Measurements from ENCODE around the gene PLEKHA7.
A peak's percentile ranks its signal among the peaks of the same experiment; 100 is the strongest.

PLEKHA7 gene

DNA sequence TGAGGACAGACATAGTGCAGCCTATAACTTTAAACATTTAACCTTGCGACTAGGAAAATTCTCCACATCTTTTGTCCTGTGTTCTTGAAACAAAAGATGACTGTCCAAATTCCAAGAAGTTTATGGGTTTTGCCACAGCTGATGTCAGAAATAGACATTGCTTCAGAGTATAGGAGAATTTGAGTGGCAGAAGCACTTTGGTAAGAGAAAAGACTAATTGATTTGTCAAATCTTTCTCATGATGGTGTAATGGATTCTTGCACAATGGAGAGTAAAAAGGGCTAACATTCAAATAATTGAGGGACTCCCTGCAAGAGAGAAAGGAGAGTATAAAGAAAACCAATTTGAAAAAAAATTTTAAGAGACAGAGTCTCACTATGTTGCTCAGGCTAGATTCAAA, 250.5 kb downstream of the PLEKHA7 start:
- Histone ChIP-seq H2AFZ (ENCODE audit: low read depth, low read length) (no peak overlapping the region), H3K4me1 (ENCODE audit: insufficient read depth, low read length) (no peaks in the 10 kb centered on the region), H3K36me3 (ENCODE audit: insufficient read depth, low read length) (no peaks in the 10 kb centered on the region), H3K9me3 (ENCODE audit: low read length) (no peaks in the 10 kb centered on the region), H3K27me3 (ENCODE audit: insufficient read depth, low read length) (no peaks in the 10 kb centered on the region), H3K4me3 (ENCODE audit: low read length) (no peak overlapping the region)

DNA sequence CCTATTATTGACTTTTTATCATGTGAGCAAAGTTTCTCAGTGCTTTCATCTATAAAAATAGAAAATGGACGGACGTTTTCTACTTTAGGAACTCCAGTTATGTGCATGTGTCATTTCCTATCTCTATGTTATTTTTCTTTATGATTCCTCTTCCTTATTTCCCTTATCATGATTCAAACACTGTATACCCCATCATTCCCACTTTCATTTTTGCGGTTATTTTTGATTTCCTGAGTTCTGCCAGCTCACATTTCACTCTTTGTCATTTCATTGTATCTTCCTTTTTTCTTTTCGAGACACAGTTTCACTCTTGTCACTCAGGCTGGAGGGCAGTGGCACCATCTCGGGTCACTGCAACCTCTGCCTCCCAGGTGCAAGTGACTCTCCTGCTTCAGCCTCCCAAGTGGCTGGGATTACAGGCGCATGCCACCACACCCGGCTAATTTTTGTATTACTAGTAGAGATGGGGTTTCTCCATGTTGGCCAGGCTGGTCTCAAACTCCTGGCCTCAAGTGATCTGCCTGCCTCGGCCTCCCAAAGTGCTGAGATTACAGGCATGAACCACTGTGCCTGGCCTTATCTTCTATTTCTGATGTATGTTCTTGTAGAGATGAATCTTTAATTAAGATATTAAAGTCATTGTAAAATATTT, 254.2 kb downstream of the PLEKHA7 start:
- Histone ChIP-seq H3K27me3 (ENCODE audit: insufficient read depth, low read length) (no peaks in the 10 kb centered on the region), H3K4me1 (ENCODE audit: insufficient read depth, low read length) (no peaks in the 10 kb centered on the region), H3K4me3 (ENCODE audit: low read length) (no peak overlapping the region), H2AFZ (ENCODE audit: low read depth, low read length) (no peak overlapping the region), H3K36me3 (ENCODE audit: insufficient read depth, low read length) (peaks cover 20% of the 10 kb centered on the region), H3K9me3 (ENCODE audit: low read length) (no peaks in the 10 kb centered on the region)

DNA sequence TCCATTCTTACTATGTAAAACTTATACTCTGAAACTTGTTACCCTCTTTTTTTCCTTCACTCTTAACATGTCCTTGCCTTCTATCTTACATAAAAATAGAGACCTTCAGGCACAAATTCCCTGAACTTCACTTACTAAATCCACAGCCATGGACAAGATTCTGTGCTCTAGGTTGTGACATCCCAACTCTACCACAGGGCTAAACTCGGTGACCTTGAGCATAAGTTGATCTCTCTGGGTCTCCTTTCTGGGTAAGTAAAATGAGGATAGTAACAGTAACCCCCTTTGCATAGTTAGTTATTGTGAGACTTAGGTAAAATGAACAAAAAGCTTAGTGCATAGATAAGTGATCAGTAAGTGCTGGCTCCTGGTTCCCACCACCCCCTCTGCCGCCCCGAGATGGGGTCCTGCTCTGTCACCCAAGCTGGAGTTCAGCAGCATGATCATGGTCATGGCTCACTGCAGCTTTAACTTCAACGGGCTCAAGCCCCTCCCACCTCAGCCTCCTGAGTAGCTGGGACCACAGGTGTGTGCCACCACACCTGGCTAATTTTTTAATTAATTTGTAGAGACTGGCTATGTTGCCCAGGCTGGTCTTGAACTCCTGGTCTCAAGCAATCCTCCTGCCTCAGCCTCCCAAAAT, 255.7 kb downstream of the PLEKHA7 start:
- Histone ChIP-seq H3K36me3 (ENCODE audit: insufficient read depth, low read length) (peaks cover 33% of the 10 kb centered on the region), H2AFZ (ENCODE audit: low read depth, low read length) (no peak overlapping the region), H3K27me3 (ENCODE audit: insufficient read depth, low read length) (no peaks in the 10 kb centered on the region), H3K4me3 (ENCODE audit: low read length) (no peak overlapping the region), H3K4me1 (ENCODE audit: insufficient read depth, low read length) (no peaks in the 10 kb centered on the region), H3K9me3 (ENCODE audit: low read length) (no peaks in the 10 kb centered on the region)

- Histone ChIP-seq H3K4me1 (ENCODE audit: insufficient read depth, low read length) (no peaks in the 10 kb centered on the region), H3K27me3 (ENCODE audit: insufficient read depth, low read length) (no peaks in the 10 kb centered on the region), H3K9me3 (ENCODE audit: low read length) (peaks cover 2% of the 10 kb centered on the region), H2AFZ (ENCODE audit: low read depth, low read length) (no peak overlapping the region), H3K4me3 (ENCODE audit: low read length) (no peak overlapping the region), H3K36me3 (ENCODE audit: insufficient read depth, low read length) (peaks cover 94% of the 10 kb centered on the region)
These were observed 263.8 kb downstream of the PLEKHA7 start for GRCh38 chr11:16750417-16750816.

DNA sequence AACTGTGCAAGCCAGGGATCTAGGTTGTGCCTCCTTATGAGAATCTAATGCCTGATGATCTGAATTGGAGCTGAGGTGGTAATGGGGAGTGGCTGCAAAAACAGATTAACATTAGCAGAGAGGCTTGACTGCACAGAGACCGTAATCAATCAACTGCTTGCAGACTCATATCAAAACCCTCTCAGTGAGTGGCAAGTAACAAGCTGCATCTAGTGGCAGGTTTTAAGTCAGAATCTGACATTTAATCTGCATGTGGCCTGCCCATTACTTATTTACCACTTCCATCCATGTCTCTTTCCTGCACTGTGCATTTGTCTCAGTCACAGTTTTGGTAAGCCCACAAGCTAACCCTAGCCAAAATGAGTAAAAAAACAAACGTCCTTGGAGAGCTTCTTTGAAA, 264.5 kb downstream of the PLEKHA7 start:
- peaks cover 98% of the 10 kb centered on the region for H3K36me3 ChIP-seq (ENCODE audit: insufficient read depth, low read length)
- H3K4me1 ChIP-seq (ENCODE audit: insufficient read depth, low read length): no peaks in the 10 kb centered on the region
- H2AFZ ChIP-seq (ENCODE audit: low read depth, low read length): no peak overlapping the region
- no peaks in the 10 kb centered on the region for H3K27me3 ChIP-seq (ENCODE audit: insufficient read depth, low read length)
- H3K4me3 ChIP-seq (ENCODE audit: low read length): no peak overlapping the region
- peaks cover 2% of the 10 kb centered on the region for H3K9me3 ChIP-seq (ENCODE audit: low read length)

DNA sequence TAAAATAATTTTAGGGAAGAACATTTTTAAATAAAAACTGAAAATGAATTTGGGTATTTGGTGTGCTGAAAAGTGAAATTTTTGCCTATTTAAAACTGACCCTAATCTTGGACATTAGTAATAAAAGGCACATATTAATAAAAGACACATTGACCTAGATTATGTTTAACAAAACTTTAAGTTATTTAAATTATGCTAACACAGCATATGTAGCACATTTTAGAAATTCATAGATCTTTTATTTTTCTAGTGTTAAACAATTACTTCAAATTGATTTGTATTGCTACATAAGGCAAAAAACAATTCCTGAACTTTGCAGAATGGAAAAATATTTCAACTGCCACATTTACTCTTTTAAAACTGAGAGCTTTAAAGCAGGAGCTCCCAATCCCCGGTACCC, 265.1 kb downstream of the PLEKHA7 start:
- Histone ChIP-seq H3K27me3 (ENCODE audit: insufficient read depth, low read length) (no peaks in the 10 kb centered on the region), H2AFZ (ENCODE audit: low read depth, low read length) (no peak overlapping the region), H3K4me3 (ENCODE audit: low read length) (no peak overlapping the region), H3K36me3 (ENCODE audit: insufficient read depth, low read length) (peaks cover 98% of the 10 kb centered on the region), H3K9me3 (ENCODE audit: low read length) (peaks cover 2% of the 10 kb centered on the region), H3K4me1 (ENCODE audit: insufficient read depth, low read length) (no peaks in the 10 kb centered on the region)

DNA sequence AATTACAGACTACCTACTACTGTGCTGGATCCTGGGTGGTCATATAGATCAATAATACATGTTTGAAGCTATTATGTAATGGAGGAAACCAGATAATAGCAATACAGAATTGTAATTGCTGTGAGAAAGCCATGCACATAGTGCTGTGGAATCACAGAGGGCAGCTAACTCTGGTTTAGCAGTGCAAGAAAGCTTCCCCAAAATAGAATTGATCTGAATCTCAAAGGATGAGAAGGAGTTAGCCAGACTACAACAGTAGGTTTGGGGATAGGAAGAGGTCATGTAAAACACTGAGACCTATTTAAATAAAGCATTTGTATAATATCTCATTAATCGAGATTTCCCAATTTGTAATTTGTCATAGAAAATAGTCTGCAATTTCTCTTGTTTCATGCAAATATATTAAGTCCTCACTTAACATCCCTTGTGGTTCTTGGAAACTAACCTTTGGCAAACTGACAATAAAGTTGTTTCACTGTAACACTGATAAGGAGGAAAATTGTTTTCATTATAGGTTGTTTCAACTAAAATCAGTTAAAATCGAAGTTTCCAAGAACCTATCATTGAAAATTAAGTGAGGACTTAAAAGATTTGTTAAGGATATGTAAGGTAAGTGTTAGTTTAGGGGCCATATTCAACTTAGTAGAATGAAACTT, 268.1 kb downstream of the PLEKHA7 start:
- H3K36me3 ChIP-seq (ENCODE audit: insufficient read depth, low read length): peaks cover 84% of the 10 kb centered on the region

DNA sequence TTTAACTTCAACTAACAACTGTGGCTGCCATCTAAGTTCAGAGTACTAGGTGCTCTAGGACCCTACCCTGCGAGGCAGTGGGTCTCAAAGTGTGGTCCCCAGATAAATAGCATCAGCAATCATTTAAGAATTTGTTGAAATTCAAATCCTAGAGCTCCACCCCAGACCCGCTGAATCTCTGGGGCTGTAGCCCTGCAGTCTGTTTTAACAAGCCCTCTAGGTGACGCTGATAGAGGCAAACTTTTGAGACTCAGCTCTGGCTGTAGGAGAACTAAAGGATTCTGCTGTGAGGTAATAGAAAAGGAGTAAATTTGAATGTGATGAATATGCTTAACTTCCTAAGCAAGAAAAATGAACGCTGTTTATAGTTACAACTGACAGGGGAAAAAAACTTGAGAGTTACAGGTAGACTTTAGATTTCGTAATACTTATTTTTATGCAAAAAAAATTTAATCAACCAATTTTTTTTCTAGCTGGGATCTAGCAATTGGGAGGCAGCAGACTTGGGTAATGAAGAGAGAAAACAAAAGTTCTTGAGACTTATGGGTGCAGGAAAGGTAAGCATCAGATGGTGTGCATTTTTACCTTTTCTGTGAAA, 270.0 kb downstream of the PLEKHA7 start:
- Histone ChIP-seq H3K27me3 (ENCODE audit: insufficient read depth, low read length) (no peaks in the 10 kb centered on the region), H3K36me3 (ENCODE audit: insufficient read depth, low read length) (peaks cover 69% of the 10 kb centered on the region), H2AFZ (ENCODE audit: low read depth, low read length) (no peak overlapping the region), H3K9me3 (ENCODE audit: low read length) (peaks cover 9% of the 10 kb centered on the region), H3K4me3 (ENCODE audit: low read length) (no peak overlapping the region), H3K4me1 (ENCODE audit: insufficient read depth, low read length) (peaks cover 12% of the 10 kb centered on the region)

More for the DNA sequence above, 268.1 kb downstream of the PLEKHA7 start:
- Histone ChIP-seq H3K4me3 (ENCODE audit: low read length) (no peak overlapping the region), H3K27me3 (ENCODE audit: insufficient read depth, low read length) (no peaks in the 10 kb centered on the region), H3K9me3 (ENCODE audit: low read length) (peaks cover 6% of the 10 kb centered on the region), H2AFZ (ENCODE audit: low read depth, low read length) (no peak overlapping the region), H3K4me1 (ENCODE audit: insufficient read depth, low read length) (no peaks in the 10 kb centered on the region)

- no peak overlapping the region for H2AFZ ChIP-seq (ENCODE audit: low read depth, low read length)
- H3K4me3 ChIP-seq (ENCODE audit: low read length): no peak overlapping the region
- peaks cover 62% of the 10 kb centered on the region for H3K36me3 ChIP-seq (ENCODE audit: insufficient read depth, low read length)
- peaks cover 12% of the 10 kb centered on the region for H3K4me1 ChIP-seq (ENCODE audit: insufficient read depth, low read length)
- peaks cover 9% of the 10 kb centered on the region for H3K9me3 ChIP-seq (ENCODE audit: low read length)
- no peaks in the 10 kb centered on the region for H3K27me3 ChIP-seq (ENCODE audit: insufficient read depth, low read length)
These were observed 270.7 kb downstream of the PLEKHA7 start for GRCh38 chr11:16743478-16743877.

DNA sequence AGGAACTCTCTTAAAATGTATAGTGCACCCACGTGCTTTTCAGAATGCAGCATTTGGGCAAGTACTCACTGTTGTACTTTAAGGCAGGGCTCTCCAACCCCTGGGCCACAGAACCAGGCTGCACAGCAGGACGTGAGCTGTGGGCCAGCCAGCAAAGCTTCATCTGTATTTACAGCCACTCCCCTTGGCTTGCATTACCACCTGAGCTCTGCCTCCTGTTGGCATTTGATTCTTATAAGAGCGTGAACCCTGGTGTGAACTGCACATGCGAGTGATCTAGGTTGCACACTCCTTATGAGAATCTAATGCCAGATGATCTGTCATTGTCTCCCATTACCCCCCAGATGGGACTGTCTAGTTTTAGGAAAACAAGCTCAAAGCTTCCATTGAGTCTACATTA, 272.7 kb downstream of the PLEKHA7 start:
- Histone ChIP-seq H3K9me3 (ENCODE audit: low read length) (peaks cover 9% of the 10 kb centered on the region), H3K27me3 (ENCODE audit: insufficient read depth, low read length) (no peaks in the 10 kb centered on the region), H3K4me1 (ENCODE audit: insufficient read depth, low read length) (peaks cover 15% of the 10 kb centered on the region), H3K4me3 (ENCODE audit: low read length) (no peak overlapping the region), H2AFZ (ENCODE audit: low read depth, low read length) (no peak overlapping the region), H3K36me3 (ENCODE audit: insufficient read depth, low read length) (peaks cover 42% of the 10 kb centered on the region)

DNA sequence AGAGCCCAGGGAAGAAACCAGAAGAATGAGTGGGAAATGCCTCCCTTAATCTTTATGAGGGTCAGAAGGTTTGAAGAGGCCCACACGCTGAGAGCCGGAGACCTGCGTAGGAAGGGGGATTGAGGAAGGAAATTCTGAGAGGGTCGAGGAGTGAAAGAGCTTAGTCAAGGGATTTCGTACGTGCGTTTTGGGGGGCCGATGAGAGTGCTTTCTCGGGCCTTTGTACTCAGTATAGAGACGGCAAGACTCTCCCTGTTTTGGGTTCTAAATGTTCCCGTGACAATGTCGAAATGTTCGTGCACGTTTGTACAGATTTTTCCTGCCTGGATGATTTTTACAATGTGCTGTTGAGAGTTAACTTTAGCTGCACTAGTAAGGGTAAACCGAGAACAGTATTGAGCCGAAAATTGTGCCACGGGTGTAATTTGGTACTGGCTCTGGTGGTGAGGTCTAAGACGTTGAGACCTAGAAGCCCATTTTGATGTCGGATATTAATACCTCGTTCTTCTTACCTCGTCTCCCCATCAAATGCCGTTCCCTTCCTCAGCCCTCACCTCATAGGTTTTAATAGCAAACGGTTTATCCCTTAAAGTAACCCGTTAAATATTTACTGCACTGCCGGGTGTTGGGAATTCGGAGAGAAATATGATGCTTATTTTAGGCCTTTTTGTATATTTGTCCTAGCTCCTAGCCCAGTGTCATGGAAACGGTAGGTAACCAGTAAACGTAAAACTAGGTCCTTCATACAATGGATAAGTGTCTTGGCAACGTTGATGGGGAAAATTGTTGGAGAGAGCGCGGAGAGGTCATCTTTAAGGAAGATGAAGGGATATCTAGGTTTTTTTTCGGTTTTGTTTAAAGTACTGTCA, 275.0 kb downstream of the PLEKHA7 start:
- peaks cover 15% of the 10 kb centered on the region for H3K4me1 ChIP-seq (ENCODE audit: insufficient read depth, low read length)
- no peaks in the 10 kb centered on the region for H3K27me3 ChIP-seq (ENCODE audit: insufficient read depth, low read length)
- peaks cover 20% of the 10 kb centered on the region for H3K36me3 ChIP-seq (ENCODE audit: insufficient read depth, low read length)
- H2AFZ ChIP-seq (ENCODE audit: low read depth, low read length): no peak overlapping the region
- peak overlapping the region; percentile 89 for H3K4me3 ChIP-seq (ENCODE audit: low read length)
- H3K9me3 ChIP-seq (ENCODE audit: low read length): peaks cover 8% of the 10 kb centered on the region

GRCh38 chr11:16738193-16738946, 275.8 kb downstream of the PLEKHA7 start, which contains the start of gene C11orf58:
Gene C11orf58, plus strand, starts transcription at chr11:16738647. Its CDS starts 132 bp downstream, at chr11:16738779.
- Histone ChIP-seq H2AFZ (ENCODE audit: low read depth, low read length) (peak within 1 kb of the TSS; percentile 75), H3K36me3 (ENCODE audit: insufficient read depth, low read length) (peaks cover 17% of the 10 kb centered on the region), H3K4me1 (ENCODE audit: insufficient read depth, low read length) (peaks cover 15% of the 10 kb centered on the region), H3K4me3 (ENCODE audit: low read length) (peak within 1 kb of the TSS; percentile 89), H3K9me3 (ENCODE audit: low read length) (peaks cover 8% of the 10 kb centered on the region), H3K27me3 (ENCODE audit: insufficient read depth, low read length) (no peaks in the 10 kb centered on the region)
